ENCODE results near the gene R3HDM1. TPM values are rescaled to one million over a fixed set of nuclear protein-coding genes. Genes with fewer than 3 reads are reported as not detected.
"Not testable (repeated sequence)": the region's sequence is repeated elsewhere in the genome, so short reads cannot be mapped to it uniquely, and the experiment has no call there.

R3HDM1 gene
- total RNA-seq, 1 donor = 13.6 TPM

GRCh38 chr2:135651717-135652116, 120.4 kb downstream of the R3HDM1 start:
- no peak for DNase-seq (ENCODE audit: low read depth)
- H3K4me3 ChIP-seq (ENCODE audit: low read depth, low read length) = no peak overlapping the region
- TF ChIP-seq CTCF (IDR thresholded peaks at IDR 0.05; ENCODE audit: insufficient read depth, low read length) = no peak

- DNase-seq (ENCODE audit: low read depth) = not testable (repeated sequence)
These were observed 123.0 kb downstream of the R3HDM1 start for GRCh38 chr2:135654239-135654638.

GRCh38 chr2:135657806-135658582, 126.7 kb downstream of the R3HDM1 start:
- no peak for TF ChIP-seq CTCF (IDR thresholded peaks at IDR 0.05; ENCODE audit: insufficient read depth, low read length)
- H3K4me3 ChIP-seq (ENCODE audit: low read depth, low read length) = no peak overlapping the region
- DNase-seq (ENCODE audit: low read depth) = no peak

More at GRCh38 chr2:135654239-135654638, 123.0 kb downstream of the R3HDM1 start:
- H3K4me3 ChIP-seq (ENCODE audit: low read depth, low read length) = not testable (repeated sequence)

GRCh38 chr2:135662088-135662487, 130.8 kb downstream of the R3HDM1 start:
- no peak overlapping the region for H3K4me3 ChIP-seq (ENCODE audit: low read depth, low read length)
- no peak for TF ChIP-seq CTCF (IDR thresholded peaks at IDR 0.05; ENCODE audit: insufficient read depth, low read length)
- DNase-seq (ENCODE audit: low read depth) = peak; percentile 7

GRCh38 chr2:135663148-135663700, 131.9 kb downstream of the R3HDM1 start:
- no peak for DNase-seq (ENCODE audit: low read depth)
- no peak for TF ChIP-seq CTCF (IDR thresholded peaks at IDR 0.05; ENCODE audit: insufficient read depth, low read length)
- no peak overlapping the region for H3K4me3 ChIP-seq (ENCODE audit: low read depth, low read length)

GRCh38 chr2:135664623-135665068, 133.4 kb downstream of the R3HDM1 start:
- TF ChIP-seq CTCF (IDR thresholded peaks at IDR 0.05; ENCODE audit: insufficient read depth, low read length) = no peak
- H3K4me3 ChIP-seq (ENCODE audit: low read depth, low read length) = no peak overlapping the region
- peak; percentile 13 for DNase-seq (ENCODE audit: low read depth)

GRCh38 chr2:135667045-135667444, 135.8 kb downstream of the R3HDM1 start:
- H3K4me3 ChIP-seq (ENCODE audit: low read depth, low read length) = no peak overlapping the region
- TF ChIP-seq CTCF (IDR thresholded peaks at IDR 0.05; ENCODE audit: insufficient read depth, low read length) = no peak
- peak; percentile 15 for DNase-seq (ENCODE audit: low read depth)

Data from fibroblast of the aortic adventitia (primary cell).